Neural cell (in vitro differentiated cells): Measurements from ENCODE around the gene TMPRSS6. TPM values are rescaled to one million over a fixed set of nuclear protein-coding genes. Genes with fewer than 3 reads are reported as not detected.

ENCODE experiments used
- H2AFZ ChIP-seq: fragments of 200-600, 300-800 bp; sonication (generic), shearing (Covaris generic); 2 replicates; pipeline ENCODE4 v1.6.0; 2014; ENCODE audit warnings: low read depth, mild to moderate bottlenecking, antibody characterized with exemption, low read length, moderate library complexity
- H3F3A ChIP-seq: fragments of 200-600 bp; shearing (Covaris generic); 2 replicates; pipeline ENCODE4 v1.6.1; 2016; ENCODE audit warnings: mild to moderate bottlenecking, moderate library complexity, mixed read lengths, antibody characterized with exemption, low read length; ENCODE audit not compliant: insufficient read depth, poor library complexity, severe bottlenecking
- H3K27ac ChIP-seq: fragments of 200-600, 300-800 bp; sonication (generic), shearing (Covaris generic); 2 replicates; pipeline ENCODE4 v1.5.1; 2014; ENCODE audit warnings: mild to moderate bottlenecking, low read length, moderate library complexity
- H3K27me3 ChIP-seq: fragments of 300-800, 200-600 bp; sonication (generic), shearing (Covaris generic); 2 replicates; pipeline ENCODE4 v1.6.0; 2014; ENCODE audit warnings: mild to moderate bottlenecking, low read depth, low read length, moderate library complexity; ENCODE audit not compliant: insufficient read depth
- H3K36me3 ChIP-seq: fragments of 300-800, 200-600 bp; sonication (generic), shearing (Covaris generic); 2 replicates; pipeline ENCODE4 v1.5.1; 2014; ENCODE audit warnings: mild to moderate bottlenecking, antibody characterized with exemption, low read length, moderate library complexity; ENCODE audit not compliant: insufficient read depth
- H3K4me2 ChIP-seq: fragments of 300-800, 200-600 bp; sonication (generic), shearing (Covaris generic); 2 replicates; pipeline ENCODE4 v1.6.0; 2014; ENCODE audit warnings: mild to moderate bottlenecking, low read length
- H3K4me3 ChIP-seq: fragments of 300-800, 200-600 bp; sonication (generic), shearing (Covaris generic); 2 replicates; pipeline ENCODE4 v1.5.1; 2014; ENCODE audit warnings: mild to moderate bottlenecking, low read length, moderate library complexity
- H3K79me2 ChIP-seq: fragments of 200-600 bp; shearing (Covaris generic); replicated peaks from 2 replicates; pipeline ENCODE4 v1.6.0; 2014; ENCODE audit warnings: mild to moderate bottlenecking, low read length, moderate library complexity; ENCODE audit not compliant: insufficient read depth
- H3K9ac ChIP-seq: fragments of 300-800, 200-600 bp; sonication (generic), shearing (Covaris generic); 2 replicates; pipeline ENCODE4 v1.6.1; 2016; ENCODE audit warnings: mild to moderate bottlenecking, low read length, mixed read lengths
- H3K9me2 ChIP-seq: fragments of 200-600 bp; shearing (Covaris generic); 2 replicates; pipeline ENCODE4 v1.6.1; 2016; ENCODE audit warnings: mild to moderate bottlenecking, low read length, mixed read lengths; ENCODE audit not compliant: insufficient read depth
- H3K9me3 ChIP-seq: fragments of 200-600, 300-800 bp; sonication (generic), shearing (Covaris generic); 2 replicates; pipeline ENCODE4 v1.6.1; 2016; ENCODE audit warnings: mild to moderate bottlenecking, mixed run types, low read length, moderate library complexity, mixed read lengths
- H4K20me1 ChIP-seq: fragments of 200-600 bp; shearing (Covaris generic); 2 replicates; pipeline ENCODE4 v1.6.1; 2016; ENCODE audit warnings: mild to moderate bottlenecking, mixed run types; ENCODE audit not compliant: insufficient read depth
- EP300 ChIP-seq: fragments of 450-650 bp; conservative IDR thresholded peaks from 2 replicates; pipeline ENCODE4 v1.6.1; 2014; ENCODE audit warnings: antibody characterized with exemption, mild to moderate bottlenecking, moderate library complexity; ENCODE audit not compliant: poor library complexity, severe bottlenecking
- EZH2 ChIP-seq: fragments of 200-600, 300-800 bp; shearing (Covaris generic), sonication (generic); IDR thresholded peaks from 2 replicates; pipeline ENCODE4 v1.6.1; 2014; ENCODE audit warnings: antibody characterized with exemption, low read length, borderline replicate concordance, mild to moderate bottlenecking; ENCODE audit not compliant: insufficient read depth, poor library complexity, severe bottlenecking
- MXI1 ChIP-seq: fragments of 450-650 bp; conservative IDR thresholded peaks from 2 replicates; pipeline ENCODE4 v1.6.1; 2014; ENCODE audit warnings: antibody characterized with exemption, mild to moderate bottlenecking; ENCODE audit not compliant: poor library complexity, severe bottlenecking
- POLR2AphosphoS5 ChIP-seq: IDR thresholded peaks from 2 replicates; pipeline ENCODE4 v1.6.1; 2012
- RAD21 ChIP-seq: fragments of 450-650 bp; conservative IDR thresholded peaks from 2 replicates; pipeline ENCODE4 v1.6.1; 2014; ENCODE audit warnings: antibody characterized with exemption, mild to moderate bottlenecking, moderate library complexity
- SMC3 ChIP-seq: fragments of 450-650 bp; conservative IDR thresholded peaks from 2 replicates; pipeline ENCODE4 v1.6.1; 2014; ENCODE audit warnings: antibody characterized with exemption, mild to moderate bottlenecking, moderate library complexity; ENCODE audit not compliant: poor library complexity
- TAF1 ChIP-seq: IDR thresholded peaks from 2 replicates; pipeline ENCODE4 v1.6.1; 2012; ENCODE audit warnings: low read depth
- polyA plus RNA-seq: library from polyadenylated mRNA; depleted of rRNA; stranded (reverse); fragments of >200 nt; gene quantifications from 2 replicates; pipeline ENCODE4 v1.2.3, GENCODE V29; 2014
- TF ChIP-seq, protein P1 (sequence below): fragments of 450-650 bp; IDR thresholded peaks from 2 replicates; pipeline ENCODE4 v1.5.1; 2014; ENCODE audit warnings: antibody characterized with exemption, mild to moderate bottlenecking, moderate library complexity; ENCODE audit not compliant: poor library complexity, severe bottlenecking
- TF ChIP-seq, protein P2 (sequence below): IDR thresholded peaks from 2 replicates; pipeline ENCODE4 v1.6.1; 2012; ENCODE audit warnings: borderline replicate concordance

Gene TMPRSS6
- polyA plus RNA-seq, 1 donor from 2014 or later: not detected

DNA sequence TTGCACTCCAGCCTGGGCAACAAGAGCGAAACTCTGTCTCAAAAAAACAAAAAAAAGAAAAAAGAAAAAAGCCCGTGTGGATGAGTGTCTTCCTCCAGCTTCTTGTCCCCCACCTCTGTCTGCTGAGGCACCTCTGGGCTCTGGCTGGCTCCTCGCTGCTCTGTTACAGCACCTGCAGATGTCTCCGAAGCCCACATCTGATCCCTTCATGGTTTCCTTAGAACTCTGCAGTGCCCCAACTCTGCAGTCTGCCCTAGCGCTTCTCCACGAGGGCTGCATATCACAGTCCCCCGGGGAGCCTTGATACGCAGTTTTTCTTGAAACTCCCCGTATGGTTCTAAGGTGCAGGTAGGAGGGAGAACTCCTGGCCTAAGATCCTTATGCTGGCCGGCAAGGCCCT, 42.1 kb downstream of the TMPRSS6 start:
- H3K27me3 ChIP-seq: peaks cover 31% of the 10 kb centered on the region

DNA sequence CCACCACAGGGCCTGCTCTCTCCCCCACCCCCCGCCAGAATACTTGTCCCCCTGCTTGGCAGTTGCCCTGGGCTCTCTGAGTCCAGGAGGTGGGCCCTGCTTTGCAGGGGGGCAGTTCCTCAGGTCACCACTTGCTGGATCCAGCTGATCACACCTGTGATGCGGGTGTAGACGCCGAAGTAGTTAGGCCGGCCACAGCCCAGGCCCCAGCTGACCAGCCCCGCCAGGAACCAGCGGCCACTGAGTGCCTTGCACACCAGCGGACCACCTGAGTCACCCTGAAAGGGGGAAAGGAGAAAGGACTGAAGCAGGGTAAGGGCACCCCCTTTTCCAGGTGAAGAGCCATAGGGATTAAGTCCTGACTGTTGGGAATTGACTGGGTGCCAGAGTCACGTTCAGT, 43.6 kb downstream of the TMPRSS6 start:
- Histone ChIP-seq H3F3A (no peaks in the 10 kb centered on the region), H3K9me3 (no peaks in the 10 kb centered on the region), H3K4me2 (no peak overlapping the region), H4K20me1 (no peaks in the 10 kb centered on the region), H3K4me3 (no peak overlapping the region), H3K79me2 (no peaks in the 10 kb centered on the region), H3K9me2 (no peaks in the 10 kb centered on the region), H2AFZ (no peak overlapping the region), H3K27me3 (peaks cover 28% of the 10 kb centered on the region), H3K36me3 (no peaks in the 10 kb centered on the region), H3K9ac (no peak overlapping the region), H3K27ac (no peak overlapping the region)
- no peak for TF ChIP-seq EZH2
- TF ChIP-seq, protein P1, sequence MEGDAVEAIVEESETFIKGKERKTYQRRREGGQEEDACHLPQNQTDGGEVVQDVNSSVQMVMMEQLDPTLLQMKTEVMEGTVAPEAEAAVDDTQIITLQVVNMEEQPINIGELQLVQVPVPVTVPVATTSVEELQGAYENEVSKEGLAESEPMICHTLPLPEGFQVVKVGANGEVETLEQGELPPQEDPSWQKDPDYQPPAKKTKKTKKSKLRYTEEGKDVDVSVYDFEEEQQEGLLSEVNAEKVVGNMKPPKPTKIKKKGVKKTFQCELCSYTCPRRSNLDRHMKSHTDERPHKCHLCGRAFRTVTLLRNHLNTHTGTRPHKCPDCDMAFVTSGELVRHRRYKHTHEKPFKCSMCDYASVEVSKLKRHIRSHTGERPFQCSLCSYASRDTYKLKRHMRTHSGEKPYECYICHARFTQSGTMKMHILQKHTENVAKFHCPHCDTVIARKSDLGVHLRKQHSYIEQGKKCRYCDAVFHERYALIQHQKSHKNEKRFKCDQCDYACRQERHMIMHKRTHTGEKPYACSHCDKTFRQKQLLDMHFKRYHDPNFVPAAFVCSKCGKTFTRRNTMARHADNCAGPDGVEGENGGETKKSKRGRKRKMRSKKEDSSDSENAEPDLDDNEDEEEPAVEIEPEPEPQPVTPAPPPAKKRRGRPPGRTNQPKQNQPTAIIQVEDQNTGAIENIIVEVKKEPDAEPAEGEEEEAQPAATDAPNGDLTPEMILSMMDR: no peak
- TF ChIP-seq EP300: no peak
- TF ChIP-seq, protein P2, sequence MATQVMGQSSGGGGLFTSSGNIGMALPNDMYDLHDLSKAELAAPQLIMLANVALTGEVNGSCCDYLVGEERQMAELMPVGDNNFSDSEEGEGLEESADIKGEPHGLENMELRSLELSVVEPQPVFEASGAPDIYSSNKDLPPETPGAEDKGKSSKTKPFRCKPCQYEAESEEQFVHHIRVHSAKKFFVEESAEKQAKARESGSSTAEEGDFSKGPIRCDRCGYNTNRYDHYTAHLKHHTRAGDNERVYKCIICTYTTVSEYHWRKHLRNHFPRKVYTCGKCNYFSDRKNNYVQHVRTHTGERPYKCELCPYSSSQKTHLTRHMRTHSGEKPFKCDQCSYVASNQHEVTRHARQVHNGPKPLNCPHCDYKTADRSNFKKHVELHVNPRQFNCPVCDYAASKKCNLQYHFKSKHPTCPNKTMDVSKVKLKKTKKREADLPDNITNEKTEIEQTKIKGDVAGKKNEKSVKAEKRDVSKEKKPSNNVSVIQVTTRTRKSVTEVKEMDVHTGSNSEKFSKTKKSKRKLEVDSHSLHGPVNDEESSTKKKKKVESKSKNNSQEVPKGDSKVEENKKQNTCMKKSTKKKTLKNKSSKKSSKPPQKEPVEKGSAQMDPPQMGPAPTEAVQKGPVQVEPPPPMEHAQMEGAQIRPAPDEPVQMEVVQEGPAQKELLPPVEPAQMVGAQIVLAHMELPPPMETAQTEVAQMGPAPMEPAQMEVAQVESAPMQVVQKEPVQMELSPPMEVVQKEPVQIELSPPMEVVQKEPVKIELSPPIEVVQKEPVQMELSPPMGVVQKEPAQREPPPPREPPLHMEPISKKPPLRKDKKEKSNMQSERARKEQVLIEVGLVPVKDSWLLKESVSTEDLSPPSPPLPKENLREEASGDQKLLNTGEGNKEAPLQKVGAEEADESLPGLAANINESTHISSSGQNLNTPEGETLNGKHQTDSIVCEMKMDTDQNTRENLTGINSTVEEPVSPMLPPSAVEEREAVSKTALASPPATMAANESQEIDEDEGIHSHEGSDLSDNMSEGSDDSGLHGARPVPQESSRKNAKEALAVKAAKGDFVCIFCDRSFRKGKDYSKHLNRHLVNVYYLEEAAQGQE: no peak
- no peak for TF ChIP-seq MXI1
- TF ChIP-seq TAF1: no peak
- TF ChIP-seq RAD21: no peak

More for the DNA sequence above, 42.1 kb downstream of the TMPRSS6 start:
- Histone ChIP-seq H3F3A (no peaks in the 10 kb centered on the region), H3K4me2 (no peak overlapping the region), H4K20me1 (no peaks in the 10 kb centered on the region), H3K9me2 (no peaks in the 10 kb centered on the region), H3K36me3 (no peaks in the 10 kb centered on the region), H2AFZ (no peak overlapping the region), H3K27ac (no peak overlapping the region), H3K9me3 (no peaks in the 10 kb centered on the region), H3K4me3 (no peak overlapping the region), H3K79me2 (no peaks in the 10 kb centered on the region), H3K9ac (no peak overlapping the region)
- TF ChIP-seq, protein P1: no peak
- TF ChIP-seq SMC3 (no peak), EZH2 (no peak), MXI1 (no peak), POLR2AphosphoS5 (no peak)
- TF ChIP-seq, protein P2: no peak
